Astrocyte (in vitro differentiated cells and primary cell): ENCODE data around the gene ZSCAN9. TPM values are rescaled to one million over a fixed set of nuclear protein-coding genes. Genes with fewer than 3 reads are reported as not detected.

Experiments
- DNase-seq: peaks from one replicate; pipeline ENCODE4 v3.0.0-alpha.2; 2010; ENCODE audit warnings: low read depth
- FAIRE-seq: peaks from 2 replicates; lab custom pipeline; 2011; peaks lifted over from hg19 to GRCh38; lab: Jason Lieb, UNC
- H2AFZ ChIP-seq: 2 replicates; pipeline ENCODE4 v1.6.0; 2012; ENCODE audit warnings: low read depth, low read length, inconsistent platforms
- H3K27ac ChIP-seq: 2 replicates; pipeline ENCODE4 v1.5.1; 2011; ENCODE audit warnings: low read depth, low read length, inconsistent platforms
- H3K27me3 ChIP-seq: 2 replicates; pipeline ENCODE4 v1.6.0; 2011; ENCODE audit warnings: low read length, inconsistent platforms; ENCODE audit not compliant: insufficient read depth
- H3K36me3 ChIP-seq: 2 replicates; pipeline ENCODE4 v1.5.1; 2011; ENCODE audit warnings: low read length, inconsistent platforms; ENCODE audit not compliant: insufficient read depth
- H3K4me1 ChIP-seq: 2 replicates; pipeline ENCODE4 v1.5.1; 2011; ENCODE audit warnings: low read length, inconsistent platforms; ENCODE audit not compliant: insufficient read depth
- H3K4me2 ChIP-seq: 2 replicates; pipeline ENCODE4 v1.6.0; 2012; ENCODE audit warnings: low read length, inconsistent platforms
- H3K4me3 ChIP-seq: 2 replicates; pipeline ENCODE4 v1.5.1; 2011; ENCODE audit warnings: low read depth, mild to moderate bottlenecking, low read length, inconsistent platforms; ENCODE audit not compliant: insufficient read depth
- H3K79me2 ChIP-seq: 2 replicates; pipeline ENCODE4 v1.6.0; 2012; ENCODE audit warnings: mild to moderate bottlenecking, low read length, inconsistent platforms; ENCODE audit not compliant: insufficient read depth
- H3K9ac ChIP-seq: 2 replicates; pipeline ENCODE4 v1.6.0; 2012; ENCODE audit warnings: mild to moderate bottlenecking, low read length, inconsistent platforms
- H3K9me3 ChIP-seq: 2 replicates; pipeline ENCODE4 v1.5.1; 2012; ENCODE audit warnings: low read depth, mild to moderate bottlenecking, low read length, inconsistent platforms; ENCODE audit not compliant: insufficient read depth
- H4K20me1 ChIP-seq: 2 replicates; pipeline ENCODE4 v1.6.0; 2012; ENCODE audit warnings: low read length, inconsistent platforms; ENCODE audit not compliant: insufficient read depth
- H3K27ac Mint-ChIP-seq: one replicate; pipeline ENCODE4 v1.8.0; 2021; ENCODE audit warnings: mild to moderate bottlenecking, mixed read lengths; ENCODE audit not compliant: unreplicated experiment
- H3K27me3 Mint-ChIP-seq: one replicate; pipeline ENCODE4 v1.8.0; 2021; ENCODE audit warnings: low read depth, mixed read lengths; ENCODE audit not compliant: unreplicated experiment
- H3K36me3 Mint-ChIP-seq: one replicate; pipeline ENCODE4 v1.8.0; 2021; ENCODE audit warnings: low read depth, mixed read lengths; ENCODE audit not compliant: unreplicated experiment
- H3K4me1 Mint-ChIP-seq: one replicate; pipeline ENCODE4 v1.8.0; 2021; ENCODE audit warnings: low read depth, mixed read lengths; ENCODE audit not compliant: unreplicated experiment
- H3K4me3 Mint-ChIP-seq: one replicate; pipeline ENCODE4 v1.8.0; 2021; ENCODE audit warnings: mild to moderate bottlenecking, moderate library complexity, mixed read lengths; ENCODE audit not compliant: unreplicated experiment
- H3K9me3 Mint-ChIP-seq: one replicate; pipeline ENCODE4 v1.8.0; 2021; ENCODE audit warnings: mild to moderate bottlenecking, mixed read lengths; ENCODE audit not compliant: unreplicated experiment
- EZH2 ChIP-seq: IDR thresholded peaks from 2 replicates; pipeline ENCODE4 v1.6.1; 2012; ENCODE audit warnings: mild to moderate bottlenecking, low read length, inconsistent platforms; ENCODE audit not compliant: insufficient read depth
- total RNA-seq: library from RNA; stranded (reverse); gene quantifications from 2 replicates; pipeline ENCODE4 v1.2.1, GENCODE V29; 2021
- TF ChIP-seq, protein P1 (sequence below): IDR thresholded peaks from 2 replicates; pipeline ENCODE4 v1.5.1; 2011; ENCODE audit warnings: low read depth, mild to moderate bottlenecking, inconsistent platforms, low read length, moderate library complexity; ENCODE audit not compliant: insufficient read depth

Gene ZSCAN9
- total RNA-seq, 1 donor from 2014 or later = 16.9 TPM

DNA sequence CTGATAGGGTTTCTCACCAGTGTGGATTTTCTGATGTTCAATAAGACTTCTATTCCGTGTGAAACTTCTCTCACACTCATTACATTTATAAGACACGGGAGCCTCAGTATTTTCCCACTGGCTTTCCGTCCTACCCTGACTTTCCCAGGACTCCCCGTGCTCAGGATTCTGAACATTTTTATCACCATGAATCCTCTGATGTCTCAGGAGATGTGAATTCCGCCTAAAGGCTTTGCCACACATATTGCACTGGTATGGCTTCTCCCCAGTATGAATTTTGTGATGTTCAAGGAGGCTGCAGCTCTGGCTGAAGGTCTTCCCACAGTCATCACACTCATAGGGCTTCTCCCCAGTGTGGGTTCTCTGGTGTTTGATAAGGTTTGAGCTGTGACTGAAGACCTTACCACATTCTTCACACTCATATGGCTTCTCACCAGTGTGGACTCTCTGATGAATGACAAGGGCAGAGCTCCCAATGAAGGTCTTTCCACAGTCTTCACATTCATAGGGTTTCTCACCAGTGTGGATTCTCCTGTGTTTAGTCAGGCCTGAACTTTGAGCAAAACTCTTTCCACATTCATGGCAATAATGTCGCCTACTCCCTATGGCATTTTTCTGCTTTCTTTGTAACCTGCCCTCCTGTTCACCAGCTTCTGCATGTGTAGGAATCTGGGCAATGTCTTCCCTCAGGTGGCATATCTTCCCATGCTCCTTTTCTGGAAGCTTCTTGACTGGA lies 20.3 kb downstream of the ZSCAN9 start:
- Histone ChIP-seq H3K4me1 (no peaks in the 10 kb centered on the region), H3K9me3 (no peaks in the 10 kb centered on the region), H2AFZ (no peak overlapping the region), H4K20me1 (no peaks in the 10 kb centered on the region), H3K4me3 (no peak overlapping the region), H3K79me2 (peaks cover 2% of the 10 kb centered on the region), H3K4me2 (no peak overlapping the region), H3K36me3 (peaks cover 16% of the 10 kb centered on the region), H3K27ac (no peak overlapping the region), H3K9ac (no peak overlapping the region), H3K27me3 (no peaks in the 10 kb centered on the region)
- Mint-ChIP-seq H3K27me3 (no peaks in the 10 kb centered on the region), H3K36me3 (peaks cover 17% of the 10 kb centered on the region), H3K4me1 (no peaks in the 10 kb centered on the region), H3K4me3 (no peak overlapping the region), H3K9me3 (no peaks in the 10 kb centered on the region), H3K27ac (no peak overlapping the region)
- DNase-seq = no peak
- no peak for FAIRE-seq
- TF ChIP-seq EZH2 = no peak
- TF ChIP-seq, protein P1, sequence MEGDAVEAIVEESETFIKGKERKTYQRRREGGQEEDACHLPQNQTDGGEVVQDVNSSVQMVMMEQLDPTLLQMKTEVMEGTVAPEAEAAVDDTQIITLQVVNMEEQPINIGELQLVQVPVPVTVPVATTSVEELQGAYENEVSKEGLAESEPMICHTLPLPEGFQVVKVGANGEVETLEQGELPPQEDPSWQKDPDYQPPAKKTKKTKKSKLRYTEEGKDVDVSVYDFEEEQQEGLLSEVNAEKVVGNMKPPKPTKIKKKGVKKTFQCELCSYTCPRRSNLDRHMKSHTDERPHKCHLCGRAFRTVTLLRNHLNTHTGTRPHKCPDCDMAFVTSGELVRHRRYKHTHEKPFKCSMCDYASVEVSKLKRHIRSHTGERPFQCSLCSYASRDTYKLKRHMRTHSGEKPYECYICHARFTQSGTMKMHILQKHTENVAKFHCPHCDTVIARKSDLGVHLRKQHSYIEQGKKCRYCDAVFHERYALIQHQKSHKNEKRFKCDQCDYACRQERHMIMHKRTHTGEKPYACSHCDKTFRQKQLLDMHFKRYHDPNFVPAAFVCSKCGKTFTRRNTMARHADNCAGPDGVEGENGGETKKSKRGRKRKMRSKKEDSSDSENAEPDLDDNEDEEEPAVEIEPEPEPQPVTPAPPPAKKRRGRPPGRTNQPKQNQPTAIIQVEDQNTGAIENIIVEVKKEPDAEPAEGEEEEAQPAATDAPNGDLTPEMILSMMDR = no peak

- no peak overlapping the region for H3K4me3 ChIP-seq
- peaks cover 15% of the 10 kb centered on the region for H3K36me3 Mint-ChIP-seq
- no peak for FAIRE-seq
- peaks cover 11% of the 10 kb centered on the region for H3K4me1 ChIP-seq
- H3K27me3 ChIP-seq = no peaks in the 10 kb centered on the region
- peaks cover 15% of the 10 kb centered on the region for H3K79me2 ChIP-seq
- H3K9ac ChIP-seq = no peak overlapping the region
- H3K9me3 ChIP-seq = no peaks in the 10 kb centered on the region
- H4K20me1 ChIP-seq = no peaks in the 10 kb centered on the region
- H3K4me1 Mint-ChIP-seq = peaks cover 9% of the 10 kb centered on the region
- no peak overlapping the region for H3K27ac ChIP-seq
- no peaks in the 10 kb centered on the region for H3K27me3 Mint-ChIP-seq
- H3K36me3 ChIP-seq = peaks cover 16% of the 10 kb centered on the region
- no peak overlapping the region for H3K4me3 Mint-ChIP-seq
- H3K27ac Mint-ChIP-seq = no peak overlapping the region
- H3K4me2 ChIP-seq = no peak overlapping the region
- DNase-seq = no peak
- TF ChIP-seq EZH2 = no peak
- TF ChIP-seq, protein P1 = no peak
- H3K9me3 Mint-ChIP-seq = no peaks in the 10 kb centered on the region
- H2AFZ ChIP-seq = no peak overlapping the region
Observed at GRCh38 chr6:28248916-28249315, 23.8 kb downstream of the ZSCAN9 start.

GRCh38 chr6:28250747-28251146 lies 25.7 kb downstream of the ZSCAN9 start:
- Histone ChIP-seq H3K4me1 (peaks cover 11% of the 10 kb centered on the region), H3K27ac (no peak overlapping the region), H3K36me3 (peaks cover 4% of the 10 kb centered on the region), H4K20me1 (no peaks in the 10 kb centered on the region), H3K4me2 (peak overlapping the region; percentile 93), H3K9me3 (no peaks in the 10 kb centered on the region), H3K79me2 (peaks cover 15% of the 10 kb centered on the region), H2AFZ (no peak overlapping the region), H3K9ac (no peak overlapping the region), H3K27me3 (no peaks in the 10 kb centered on the region), H3K4me3 (peak overlapping the region; percentile 81)
- no peak for TF ChIP-seq EZH2
- H3K4me3 Mint-ChIP-seq = peak overlapping the region; percentile 80
- peaks cover 6% of the 10 kb centered on the region for H3K36me3 Mint-ChIP-seq
- no peak for FAIRE-seq
- peaks cover 9% of the 10 kb centered on the region for H3K4me1 Mint-ChIP-seq
- no peak for DNase-seq
- no peaks in the 10 kb centered on the region for H3K9me3 Mint-ChIP-seq
- no peaks in the 10 kb centered on the region for H3K27me3 Mint-ChIP-seq
- H3K27ac Mint-ChIP-seq = no peak overlapping the region
